HepG2 (cell line): ENCODE data around the gene RIT2. TPM values are rescaled to one million over a fixed set of nuclear protein-coding genes. Genes with fewer than 3 reads are reported as not detected.

Experiments used
- ATAC-seq: fragments of 200-7000 bp; cut with Tn5 transposase; 3 replicates; pipeline ENCODE4 v1.9.1; 2020; ENCODE audit warnings: mild to moderate bottlenecking, moderate library complexity
- BruUV-seq: library from RNA; stranded (reverse); fragments of 400-500 nt; replicated peaks from 2 replicates; lab custom pipeline; 2021; lab: Mats Ljungman, UMichigan
- CTCF ChIA-PET: fragments of 300-600 bp; formaldehyde crosslinking; extraction: SDS; loops from one replicate; lab custom pipeline; 2021; ENCODE audit warnings: low total read pairs, inconsistent platforms, low intra/inter-chr PET ratio; lab: Yijun Ruan, JAX
- POLR2A ChIA-PET: fragments of 350-600 bp; sonication (Branson Sonifier 250); formaldehyde crosslinking; loops from one replicate; lab custom pipeline; 2020; ENCODE audit warnings: antibody characterized with exemption, inconsistent platforms; lab: Yijun Ruan, JAX
- DNase-seq: peaks from one replicate; pipeline ENCODE4 v3.0.0-alpha.2; 2015; ENCODE audit warnings: low spot score
- FAIRE-seq: peaks from 3 replicates; lab custom pipeline; 2011; peaks lifted over from hg19 to GRCh38; lab: Jason Lieb, UNC
- H2AFZ ChIP-seq: one replicate; pipeline ENCODE4 v1.6.1; 2011; ENCODE audit warnings: low read length, inconsistent platforms
- H3K27ac ChIP-seq: fragments of 300-600 bp; 3 replicates; pipeline ENCODE4 v1.8.0; 2011; ENCODE audit warnings: mixed run types, mild to moderate bottlenecking, mixed read lengths, low read length, inconsistent platforms; ENCODE audit not compliant: insufficient read depth; ENCODE audit errors: extremely low read length
- H3K27me3 ChIP-seq, 2 experiments: fragments of 200-600 bp in 1 of 2; 2 replicates in 1 of 2; 3 replicates in 1 of 2; pipeline versions ENCODE4 v1.6.0 to v1.8.0; 2011; ENCODE audit warnings: low read length in 2 of 2, mild to moderate bottlenecking in 2 of 2, moderate library complexity in 2 of 2, inconsistent platforms in 1 of 2; ENCODE audit not compliant: insufficient read depth in 2 of 2, control insufficient read depth in 1 of 2
- H3K36me3 ChIP-seq, 2 experiments: fragments of 200-600 bp in 1 of 2; replicated peaks in 1 of 2; 2 replicates in 1 of 2; 3 replicates in 1 of 2; pipeline versions ENCODE4 v1.5.1 to v1.8.0; 2011; ENCODE audit warnings: low read length in 2 of 2, inconsistent platforms in 1 of 2; ENCODE audit not compliant: insufficient read depth in 2 of 2, control insufficient read depth in 1 of 2
- H3K4me1 ChIP-seq: 2 replicates; pipeline ENCODE4 v1.5.1; 2012; ENCODE audit warnings: low read length, inconsistent platforms; ENCODE audit not compliant: insufficient read depth
- H3K4me2 ChIP-seq: 2 replicates; pipeline ENCODE4 v1.6.0; 2011; ENCODE audit warnings: low read depth, low read length, inconsistent platforms
- H3K4me3 ChIP-seq, 3 experiments: fragments of 200-600 bp in 1 of 3; sonication (generic), shearing (Covaris generic) in 1 of 3; replicated peaks in 1 of 3; 2 replicates each; pipeline ENCODE4 v1.5.1; 2011 to 2016; ENCODE audit warnings: low read length in 3 of 3, inconsistent platforms in 2 of 3, low read depth in 2 of 3, mild to moderate bottlenecking in 2 of 3, control low read depth in 1 of 3, mixed read lengths in 1 of 3; ENCODE audit not compliant: insufficient read depth in 1 of 3
- H3K79me2 ChIP-seq: one replicate; pipeline ENCODE4 v1.6.1; 2011; ENCODE audit warnings: low read length, inconsistent platforms; ENCODE audit not compliant: insufficient read depth
- H3K9ac ChIP-seq: 2 replicates; pipeline ENCODE4 v1.6.0; 2011; ENCODE audit warnings: mild to moderate bottlenecking, low read depth, low read length, inconsistent platforms; ENCODE audit not compliant: insufficient read depth
- H3K9me3 ChIP-seq: 2 replicates; pipeline ENCODE4 v1.5.1; 2012; ENCODE audit warnings: mild to moderate bottlenecking, low read length
- H4K20me1 ChIP-seq: 2 replicates; pipeline ENCODE4 v1.6.0; 2011; ENCODE audit warnings: inconsistent platforms, mild to moderate bottlenecking, low read length, moderate library complexity; ENCODE audit not compliant: insufficient read depth
- BRF2 ChIP-seq: sonication (generic); formaldehyde crosslinking; IDR thresholded peaks from 2 replicates; pipeline ENCODE4 v1.8.1; 2022; ENCODE audit warnings: mild to moderate bottlenecking, missing genetic modification reagents
- DDIT3 ChIP-seq: sonication (generic); formaldehyde crosslinking; IDR thresholded peaks from 2 replicates; pipeline ENCODE4 v1.4.0; 2020; ENCODE audit warnings: mild to moderate bottlenecking, missing genetic modification reagents
- DMAP1 ChIP-seq: IDR thresholded peaks from 2 replicates; pipeline ENCODE4 v1.6.1; 2016
- IRF2 ChIP-seq: IDR thresholded peaks from 2 replicates; pipeline ENCODE4 v1.6.1; 2018; ENCODE audit warnings: missing genetic modification reagents, missing compliant biosample characterization
- KLF6 ChIP-seq: IDR thresholded peaks from 2 replicates; pipeline ENCODE4 v1.8.0; 2016; ENCODE audit warnings: missing biosample characterization, missing genetic modification reagents
- NFATC3 ChIP-seq: sonication (generic); formaldehyde crosslinking; IDR thresholded peaks from 2 replicates; pipeline ENCODE4 v1.5.1; 2020; ENCODE audit warnings: mild to moderate bottlenecking, missing genetic modification reagents
- NPAS2 ChIP-seq: sonication (generic); formaldehyde crosslinking; IDR thresholded peaks from 2 replicates; pipeline ENCODE4 v1.8.0; 2022; ENCODE audit warnings: mild to moderate bottlenecking, missing genetic modification reagents, borderline replicate concordance
- PHF20 ChIP-seq: sonication (generic); formaldehyde crosslinking; IDR thresholded peaks from 2 replicates; pipeline ENCODE4 v1.5.0; 2020; ENCODE audit warnings: mild to moderate bottlenecking, missing genetic modification reagents
- SPEN ChIP-seq: sonication (generic); formaldehyde crosslinking; IDR thresholded peaks from 2 replicates; pipeline ENCODE4 v1.5.1; 2020; ENCODE audit warnings: low read depth, mild to moderate bottlenecking, missing genetic modification reagents
- ZNF205 ChIP-seq: IDR thresholded peaks from 2 replicates; pipeline ENCODE4 v1.6.1; 2018; ENCODE audit warnings: missing biosample characterization, missing genetic modification reagents
- ZNF326 ChIP-seq: sonication (generic); formaldehyde crosslinking; IDR thresholded peaks from 2 replicates; pipeline ENCODE4 v1.4.0; 2020; ENCODE audit warnings: missing genetic modification reagents, borderline replicate concordance
- ZNF672 ChIP-seq: sonication (generic); formaldehyde crosslinking; IDR thresholded peaks from 2 replicates; pipeline ENCODE4 v1.8.1; 2022; ENCODE audit warnings: missing genetic modification reagents
- ZNF768 ChIP-seq: sonication (generic); formaldehyde crosslinking; IDR thresholded peaks from 2 replicates; pipeline ENCODE4 v1.4.0; 2020; ENCODE audit warnings: missing genetic modification reagents
- ZNF784 ChIP-seq: sonication (generic); formaldehyde crosslinking; IDR thresholded peaks from 2 replicates; pipeline ENCODE4 v1.5.1; 2020; ENCODE audit warnings: missing genetic modification reagents, mild to moderate bottlenecking, borderline replicate concordance
- ZNF83 ChIP-seq: sonication (generic); formaldehyde crosslinking; IDR thresholded peaks from 2 replicates; pipeline ENCODE4 v1.4.0; 2020; ENCODE audit warnings: missing genetic modification reagents, mild to moderate bottlenecking, borderline replicate concordance
- WGBS: methylation state at CpG from one replicate; pipeline ENCODE4 v1.1.6; 2017; ENCODE audit warnings: low lambda C conversion rate; 5-methylcytosine and 5-hydroxymethylcytosine counted together
- in situ Hi-C: cut with HindIII; loops from 2 replicates; pipeline ENCODE4 v1.10.0; 2017; ENCODE audit warnings: low pct_unique_long_range_greater_than_20kb; ENCODE audit not compliant: extremely low pct_ligation_motif_present
- intact Hi-C: fragments of 100-400 bp; cut with micrococcal nuclease; formaldehyde crosslinking; loops from one replicate; pipeline ENCODE4 v1.10.0; 2022; ENCODE audit not compliant: unreplicated experiment
- polyA plus RNA-seq, 8 experiments: library from polyadenylated mRNA; depleted of rRNA in 3 of 8; stranded (reverse) in 7 of 8; unstranded in 1 of 8; fragments of >200 nt; fragmentation: Illumina TruSeq in 4 of 8; extraction: Trizol in 4 of 8; gene quantifications; 2 replicates each; pipeline versions ENCODE4 v1.2.1 to v1.2.3, GENCODE V29; 2011 to 2016; ENCODE audit warnings: low read depth in 4 of 8, missing spikeins in 1 of 8, mixed read lengths in 1 of 8; ENCODE audit not compliant: insufficient read depth in 1 of 8
- total RNA-seq, 5 experiments: library from RNA; depleted of rRNA; stranded (reverse); fragments of >200 nt; fragmentation: Illumina TruSeq; extraction: Trizol; gene quantifications; 2 replicates each; pipeline ENCODE4 v1.2.3, GENCODE V29; 2016; ENCODE audit warnings: low read depth in 1 of 5
- TF ChIP-seq, protein P1 (sequence below): fragments of 450-650 bp; IDR thresholded peaks from 2 replicates; pipeline ENCODE4 v1.6.1; 2017
- TF ChIP-seq, protein P2 (sequence below): sonication (generic); formaldehyde crosslinking; IDR thresholded peaks from 2 replicates; pipeline ENCODE4 v1.4.0; 2020; ENCODE audit warnings: mild to moderate bottlenecking, missing genetic modification reagents
- TF ChIP-seq, protein P3 (sequence below): sonication (generic); formaldehyde crosslinking; IDR thresholded peaks from 2 replicates; pipeline ENCODE4 v1.4.0; 2020; ENCODE audit warnings: missing genetic modification reagents
- TF ChIP-seq, protein P4 (sequence below): sonication (generic); formaldehyde crosslinking; IDR thresholded peaks from 2 replicates; pipeline ENCODE4 v1.4.0; 2020; ENCODE audit warnings: mild to moderate bottlenecking, missing genetic modification reagents

The RIT2 gene
- total and polyA plus RNA-seq, 2 of the 13 experiments (the other 11 are each of a cell fraction or from before 2014, with no cell fraction given) = not detected

DNA sequence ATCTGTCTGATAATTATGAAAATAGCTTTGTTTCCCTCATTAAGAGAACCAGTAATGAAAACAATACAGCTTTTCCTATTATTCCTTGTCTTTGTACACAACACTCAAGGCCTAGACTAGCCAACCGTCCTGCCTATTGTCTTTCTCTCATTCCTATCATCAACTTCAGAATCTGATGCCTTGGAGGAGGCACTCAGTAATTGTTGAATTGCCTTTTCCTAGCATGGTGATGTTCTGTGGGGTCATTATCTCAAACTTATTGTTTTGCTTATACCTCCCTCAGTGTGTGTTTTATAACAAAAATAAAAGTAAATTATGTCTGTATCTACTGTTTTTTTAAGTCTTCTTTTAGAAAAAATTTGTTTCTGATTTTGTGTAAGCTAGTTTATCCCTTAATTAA, 208.7 kb downstream of the RIT2 start:
- 0% methylated on average over 1 of the region's 1 CpG for WGBS
- DNase-seq (no peak), FAIRE-seq (no peak), ATAC-seq (no peak)
- TF ChIP-seq DMAP1 (CRISPR knock-in tag) (no peak), BRF2 (CRISPR knock-in tag) (no peak), NFATC3 (CRISPR knock-in tag) (no peak), SPEN (no peak), ZNF768 (CRISPR knock-in tag) (no peak), IRF2 (CRISPR knock-in tag) (no peak), DDIT3 (no peak), ZNF326 (no peak), KLF6 (no peak), ZNF784 (CRISPR knock-in tag) (no peak), ZNF205 (CRISPR knock-in tag) (no peak), ZNF672 (CRISPR knock-in tag) (no peak), NPAS2 (CRISPR knock-in tag) (no peak), ZNF83 (no peak), PHF20 (no peak)
- TF ChIP-seq, protein P1, sequence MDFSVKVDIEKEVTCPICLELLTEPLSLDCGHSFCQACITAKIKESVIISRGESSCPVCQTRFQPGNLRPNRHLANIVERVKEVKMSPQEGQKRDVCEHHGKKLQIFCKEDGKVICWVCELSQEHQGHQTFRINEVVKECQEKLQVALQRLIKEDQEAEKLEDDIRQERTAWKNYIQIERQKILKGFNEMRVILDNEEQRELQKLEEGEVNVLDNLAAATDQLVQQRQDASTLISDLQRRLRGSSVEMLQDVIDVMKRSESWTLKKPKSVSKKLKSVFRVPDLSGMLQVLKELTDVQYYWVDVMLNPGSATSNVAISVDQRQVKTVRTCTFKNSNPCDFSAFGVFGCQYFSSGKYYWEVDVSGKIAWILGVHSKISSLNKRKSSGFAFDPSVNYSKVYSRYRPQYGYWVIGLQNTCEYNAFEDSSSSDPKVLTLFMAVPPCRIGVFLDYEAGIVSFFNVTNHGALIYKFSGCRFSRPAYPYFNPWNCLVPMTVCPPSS = no peak
- TF ChIP-seq, protein P2, sequence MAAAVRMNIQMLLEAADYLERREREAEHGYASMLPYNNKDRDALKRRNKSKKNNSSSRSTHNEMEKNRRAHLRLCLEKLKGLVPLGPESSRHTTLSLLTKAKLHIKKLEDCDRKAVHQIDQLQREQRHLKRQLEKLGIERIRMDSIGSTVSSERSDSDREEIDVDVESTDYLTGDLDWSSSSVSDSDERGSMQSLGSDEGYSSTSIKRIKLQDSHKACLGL = no peak
- TF ChIP-seq, protein P3, sequence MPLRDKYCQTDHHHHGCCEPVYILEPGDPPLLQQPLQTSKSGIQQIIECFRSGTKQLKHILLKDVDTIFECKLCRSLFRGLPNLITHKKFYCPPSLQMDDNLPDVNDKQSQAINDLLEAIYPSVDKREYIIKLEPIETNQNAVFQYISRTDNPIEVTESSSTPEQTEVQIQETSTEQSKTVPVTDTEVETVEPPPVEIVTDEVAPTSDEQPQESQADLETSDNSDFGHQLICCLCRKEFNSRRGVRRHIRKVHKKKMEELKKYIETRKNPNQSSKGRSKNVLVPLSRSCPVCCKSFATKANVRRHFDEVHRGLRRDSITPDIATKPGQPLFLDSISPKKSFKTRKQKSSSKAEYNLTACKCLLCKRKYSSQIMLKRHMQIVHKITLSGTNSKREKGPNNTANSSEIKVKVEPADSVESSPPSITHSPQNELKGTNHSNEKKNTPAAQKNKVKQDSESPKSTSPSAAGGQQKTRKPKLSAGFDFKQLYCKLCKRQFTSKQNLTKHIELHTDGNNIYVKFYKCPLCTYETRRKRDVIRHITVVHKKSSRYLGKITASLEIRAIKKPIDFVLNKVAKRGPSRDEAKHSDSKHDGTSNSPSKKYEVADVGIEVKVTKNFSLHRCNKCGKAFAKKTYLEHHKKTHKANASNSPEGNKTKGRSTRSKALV (CRISPR knock-in tag) = no peak
- TF ChIP-seq, protein P4, sequence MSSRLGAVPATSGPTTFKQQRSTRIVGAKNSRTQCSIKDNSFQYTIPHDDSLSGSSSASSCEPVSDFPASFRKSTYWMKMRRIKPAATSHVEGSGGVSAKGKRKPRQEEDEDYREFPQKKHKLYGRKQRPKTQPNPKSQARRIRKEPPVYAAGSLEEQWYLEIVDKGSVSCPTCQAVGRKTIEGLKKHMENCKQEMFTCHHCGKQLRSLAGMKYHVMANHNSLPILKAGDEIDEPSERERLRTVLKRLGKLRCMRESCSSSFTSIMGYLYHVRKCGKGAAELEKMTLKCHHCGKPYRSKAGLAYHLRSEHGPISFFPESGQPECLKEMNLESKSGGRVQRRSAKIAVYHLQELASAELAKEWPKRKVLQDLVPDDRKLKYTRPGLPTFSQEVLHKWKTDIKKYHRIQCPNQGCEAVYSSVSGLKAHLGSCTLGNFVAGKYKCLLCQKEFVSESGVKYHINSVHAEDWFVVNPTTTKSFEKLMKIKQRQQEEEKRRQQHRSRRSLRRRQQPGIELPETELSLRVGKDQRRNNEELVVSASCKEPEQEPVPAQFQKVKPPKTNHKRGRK (CRISPR knock-in tag) = no peak
- Histone ChIP-seq H3K4me2 (no peak overlapping the region), H3K36me3 (no peaks in the 10 kb centered on the region), H3K79me2 (no peaks in the 10 kb centered on the region), H3K9ac (no peak overlapping the region), H4K20me1 (no peaks in the 10 kb centered on the region), H3K4me1 (no peaks in the 10 kb centered on the region), H2AFZ (no peak overlapping the region), H3K4me3 (no peak overlapping the region), H3K27me3 (no peaks in the 10 kb centered on the region), H3K27ac (no peak overlapping the region), H3K9me3 (no peaks in the 10 kb centered on the region)
- BruUV-seq = no TSS peak
- intact Hi-C loops = no loop called here
- ChIA-PET POLR2A (no interaction called here), CTCF (no interaction called here)
- in situ Hi-C loops = no loop called here
